Measurements from ENCODE around the gene M1AP. TPM values are rescaled to one million over a fixed set of nuclear protein-coding genes. Genes with fewer than 3 reads are reported as not detected.

Gene M1AP
- total RNA-seq, 1 donor from 2014 or later = 0.77 TPM

- H3K4me1 Mint-ChIP-seq = peaks cover 18% of the 10 kb centered on the region
- H3K36me3 Mint-ChIP-seq (ENCODE audit: low read depth) = peaks cover 1% of the 10 kb centered on the region
- TF ChIP-seq, protein P1, sequence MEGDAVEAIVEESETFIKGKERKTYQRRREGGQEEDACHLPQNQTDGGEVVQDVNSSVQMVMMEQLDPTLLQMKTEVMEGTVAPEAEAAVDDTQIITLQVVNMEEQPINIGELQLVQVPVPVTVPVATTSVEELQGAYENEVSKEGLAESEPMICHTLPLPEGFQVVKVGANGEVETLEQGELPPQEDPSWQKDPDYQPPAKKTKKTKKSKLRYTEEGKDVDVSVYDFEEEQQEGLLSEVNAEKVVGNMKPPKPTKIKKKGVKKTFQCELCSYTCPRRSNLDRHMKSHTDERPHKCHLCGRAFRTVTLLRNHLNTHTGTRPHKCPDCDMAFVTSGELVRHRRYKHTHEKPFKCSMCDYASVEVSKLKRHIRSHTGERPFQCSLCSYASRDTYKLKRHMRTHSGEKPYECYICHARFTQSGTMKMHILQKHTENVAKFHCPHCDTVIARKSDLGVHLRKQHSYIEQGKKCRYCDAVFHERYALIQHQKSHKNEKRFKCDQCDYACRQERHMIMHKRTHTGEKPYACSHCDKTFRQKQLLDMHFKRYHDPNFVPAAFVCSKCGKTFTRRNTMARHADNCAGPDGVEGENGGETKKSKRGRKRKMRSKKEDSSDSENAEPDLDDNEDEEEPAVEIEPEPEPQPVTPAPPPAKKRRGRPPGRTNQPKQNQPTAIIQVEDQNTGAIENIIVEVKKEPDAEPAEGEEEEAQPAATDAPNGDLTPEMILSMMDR (conservative IDR thresholded peaks at IDR 0.05) = no peak
- peak overlapping the region; percentile 72 for H3K4me3 Mint-ChIP-seq
- peaks cover 26% of the 10 kb centered on the region for H3K27me3 Mint-ChIP-seq (ENCODE audit: low read depth)
- H3K27ac Mint-ChIP-seq (ENCODE audit: unreplicated experiment) = peak overlapping the region; percentile 57
- no peaks in the 10 kb centered on the region for H3K9me3 Mint-ChIP-seq
- DNase-seq (ENCODE audit: low read depth, low spot score) = no peak
Measured at GRCh38 chr2:74556831-74557370, 91.2 kb downstream of the M1AP start.

GRCh38 chr2:74556159-74556558 is 92.0 kb downstream of the M1AP start:
- H3K36me3 Mint-ChIP-seq (ENCODE audit: low read depth) = peaks cover 7% of the 10 kb centered on the region
- H3K27me3 Mint-ChIP-seq (ENCODE audit: low read depth) = peaks cover 19% of the 10 kb centered on the region
- DNase-seq (ENCODE audit: low read depth, low spot score) = no peak
- TF ChIP-seq, protein P1 (conservative IDR thresholded peaks at IDR 0.05) = no peak
- peak overlapping the region; percentile 75 for H3K27ac Mint-ChIP-seq (ENCODE audit: unreplicated experiment)
- no peaks in the 10 kb centered on the region for H3K9me3 Mint-ChIP-seq
- peaks cover 25% of the 10 kb centered on the region for H3K4me1 Mint-ChIP-seq
- peak overlapping the region; percentile 72 for H3K4me3 Mint-ChIP-seq

GRCh38 chr2:74555610-74556103 is 92.5 kb downstream of the M1AP start:
- H3K9me3 Mint-ChIP-seq = no peaks in the 10 kb centered on the region
- H3K4me3 Mint-ChIP-seq = peak overlapping the region; percentile 94
- no peak overlapping the region for H3K27ac Mint-ChIP-seq (ENCODE audit: unreplicated experiment)
- no peak for DNase-seq (ENCODE audit: low read depth, low spot score)
- peaks cover 15% of the 10 kb centered on the region for H3K27me3 Mint-ChIP-seq (ENCODE audit: low read depth)
- peaks cover 27% of the 10 kb centered on the region for H3K4me1 Mint-ChIP-seq
- TF ChIP-seq, protein P1 (conservative IDR thresholded peaks at IDR 0.05) = no peak
- H3K36me3 Mint-ChIP-seq (ENCODE audit: low read depth) = peaks cover 7% of the 10 kb centered on the region

DNA sequence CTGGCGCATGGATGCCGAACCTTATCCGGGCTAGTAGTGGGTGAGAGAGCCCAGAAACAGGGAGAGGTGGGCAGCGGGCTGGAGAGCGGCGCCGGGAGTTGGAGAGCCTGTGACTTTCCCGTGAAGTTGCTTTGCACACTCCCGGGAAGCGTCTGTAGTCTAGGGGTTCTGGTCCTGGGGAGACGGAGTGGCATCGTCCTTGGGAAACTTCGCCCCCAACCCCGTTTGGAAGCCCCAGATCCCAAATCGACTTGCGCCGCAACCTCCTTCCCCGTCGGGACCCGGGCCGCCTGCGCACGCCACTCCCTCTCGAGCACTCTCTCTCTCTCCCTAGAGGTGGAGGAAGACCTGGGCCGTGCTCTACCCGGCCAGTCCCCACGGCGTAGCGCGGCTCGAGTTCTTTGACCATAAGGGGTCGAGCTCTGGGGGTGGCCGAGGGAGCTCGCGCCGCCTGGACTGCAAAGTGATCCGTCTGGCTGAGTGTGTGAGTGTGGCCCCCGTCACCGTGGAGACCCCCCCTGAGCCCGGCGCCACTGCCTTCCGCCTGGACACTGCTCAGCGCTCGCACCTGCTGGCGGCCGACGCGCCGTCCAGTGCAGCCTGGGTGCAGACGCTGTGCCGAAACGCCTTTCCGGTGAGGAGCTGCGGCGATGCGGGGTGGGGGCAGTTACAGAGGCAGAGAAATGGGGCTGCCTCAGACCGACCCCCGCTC is 93.2 kb downstream of the M1AP start:
- Mint-ChIP-seq H3K9me3 (no peaks in the 10 kb centered on the region), H3K4me3 (peak overlapping the region; percentile 94), H3K27ac (ENCODE audit: unreplicated experiment) (peak overlapping the region; percentile 88), H3K36me3 (ENCODE audit: low read depth) (peaks cover 9% of the 10 kb centered on the region), H3K27me3 (ENCODE audit: low read depth) (peaks cover 8% of the 10 kb centered on the region), H3K4me1 (peaks cover 34% of the 10 kb centered on the region)
- TF ChIP-seq, protein P1 (conservative IDR thresholded peaks at IDR 0.05) = peak; percentile 26
- peak; percentile 49 for DNase-seq (ENCODE audit: low read depth, low spot score)

GRCh38 chr2:74553892-74554819 is 94.0 kb downstream of the M1AP start, which contains the start of the genes DOK1 and LOXL3:
DOK1 (plus strand) TSS chr2:74554720; CDS start chr2:74554755, 35 bp downstream.
LOXL3 (minus strand) TSS chr2:74553942; CDS start chr2:74552634, 1,308 bp downstream.
- Mint-ChIP-seq H3K4me1 (peaks cover 40% of the 10 kb centered on the region), H3K36me3 (ENCODE audit: low read depth) (peaks cover 9% of the 10 kb centered on the region), H3K27me3 (ENCODE audit: low read depth) (peaks cover 6% of the 10 kb centered on the region), H3K4me3 (peak within 1 kb of the TSS; percentile 96), H3K9me3 (no peaks in the 10 kb centered on the region), H3K27ac (ENCODE audit: unreplicated experiment) (peak within 1 kb of the TSS; percentile 95)
- TF ChIP-seq, protein P1 (conservative IDR thresholded peaks at IDR 0.05) = no peak
- peak; percentile 78 for DNase-seq (ENCODE audit: low read depth, low spot score)

Measured in neural crest cell (in vitro differentiated cells).